Esophagus squamous epithelium (tissue), 4 donors: Measurements from ENCODE around the gene NOL12.
"Not testable (repeated sequence)": the region's sequence is repeated elsewhere in the genome, so short reads cannot be mapped to it uniquely, and the experiment has no call there.

Experiments
- POLR2A ChIP-seq, 4 donors: fragments of 450-650 bp; IDR thresholded peaks; one replicate each; pipeline ENCODE4 v1.6.1; 2017; ENCODE audit warnings: antibody characterized with exemption in 4 of 4, mild to moderate bottlenecking in 4 of 4, moderate library complexity in 3 of 4
- TF ChIP-seq, protein P1 (sequence below), 6 experiments: fragments of 450-650 bp in 4 of 6; fragments of 200-600 bp in 2 of 6; sonication (generic) in 2 of 6; IDR thresholded peaks; one replicate each; pipeline ENCODE4 v1.5.1; 2016 to 2019; ENCODE audit warnings: antibody characterized with exemption in 6 of 6, mild to moderate bottlenecking in 4 of 6, moderate library complexity in 4 of 6

DNA sequence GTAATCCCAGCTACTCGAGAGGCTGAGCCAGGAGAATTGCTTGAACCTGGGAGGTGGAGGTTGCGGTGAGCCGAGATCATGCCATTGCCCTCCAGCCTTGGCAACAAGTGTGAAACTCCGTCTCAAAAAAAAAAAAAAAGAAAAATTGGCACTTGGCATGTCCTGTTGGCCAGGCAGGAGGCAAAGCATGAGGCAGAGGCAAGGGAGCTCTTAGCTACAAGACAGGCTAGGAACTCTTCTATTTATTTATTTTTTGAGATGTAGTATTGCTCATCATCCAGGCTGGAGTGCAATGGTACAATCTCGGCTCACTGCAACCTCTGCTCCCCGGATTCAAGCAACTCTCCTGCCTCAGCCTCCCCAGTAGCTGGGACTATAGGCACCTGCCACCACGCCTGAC, 8.0 kb downstream of the NOL12 start:
- TF ChIP-seq, protein P1, sequence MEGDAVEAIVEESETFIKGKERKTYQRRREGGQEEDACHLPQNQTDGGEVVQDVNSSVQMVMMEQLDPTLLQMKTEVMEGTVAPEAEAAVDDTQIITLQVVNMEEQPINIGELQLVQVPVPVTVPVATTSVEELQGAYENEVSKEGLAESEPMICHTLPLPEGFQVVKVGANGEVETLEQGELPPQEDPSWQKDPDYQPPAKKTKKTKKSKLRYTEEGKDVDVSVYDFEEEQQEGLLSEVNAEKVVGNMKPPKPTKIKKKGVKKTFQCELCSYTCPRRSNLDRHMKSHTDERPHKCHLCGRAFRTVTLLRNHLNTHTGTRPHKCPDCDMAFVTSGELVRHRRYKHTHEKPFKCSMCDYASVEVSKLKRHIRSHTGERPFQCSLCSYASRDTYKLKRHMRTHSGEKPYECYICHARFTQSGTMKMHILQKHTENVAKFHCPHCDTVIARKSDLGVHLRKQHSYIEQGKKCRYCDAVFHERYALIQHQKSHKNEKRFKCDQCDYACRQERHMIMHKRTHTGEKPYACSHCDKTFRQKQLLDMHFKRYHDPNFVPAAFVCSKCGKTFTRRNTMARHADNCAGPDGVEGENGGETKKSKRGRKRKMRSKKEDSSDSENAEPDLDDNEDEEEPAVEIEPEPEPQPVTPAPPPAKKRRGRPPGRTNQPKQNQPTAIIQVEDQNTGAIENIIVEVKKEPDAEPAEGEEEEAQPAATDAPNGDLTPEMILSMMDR (IDR thresholded peaks at IDR 0.05) = not testable (repeated sequence)
- TF ChIP-seq POLR2A (IDR thresholded peaks at IDR 0.05) = not testable (repeated sequence)
